ENCODE data around the gene LRP1B.
"Not testable (repeated sequence)": the region's sequence is repeated elsewhere in the genome, so short reads cannot be mapped to it uniquely, and the experiment has no call there.

Gene LRP1B

DNA sequence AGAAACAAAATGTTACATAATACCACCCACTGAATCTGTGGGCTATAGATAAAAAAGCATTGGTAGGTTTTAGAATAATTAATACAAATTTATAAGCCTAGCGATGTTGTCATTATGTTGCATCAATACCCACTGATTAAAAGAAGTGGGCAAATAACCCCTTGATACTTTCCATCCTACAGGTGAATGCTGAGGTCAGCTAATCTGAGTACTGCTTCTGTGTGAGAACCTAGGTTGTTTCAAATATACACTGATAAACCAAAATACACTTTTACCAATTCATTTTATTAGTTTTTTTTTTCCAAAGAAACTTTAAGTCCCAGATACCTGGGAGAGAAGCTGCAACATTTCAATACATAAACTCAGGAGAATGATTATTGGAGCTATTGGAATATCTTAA lies 948.6 kb downstream of the LRP1B start:
- Histone ChIP-seq H3K9ac (ENCODE audit: low read depth in 1 of 2, low read length in 2 of 2) (no peak overlapping the region), H3K27me3 (ENCODE audit: control insufficient read depth in 1 of 2, insufficient read depth in 2 of 2, low read length in 2 of 2) (no peaks in the 10 kb centered on the region), H3K4me1 (ENCODE audit: control insufficient read depth in 1 of 2, insufficient read depth in 2 of 2, low read length in 2 of 2) (no peaks in the 10 kb centered on the region), H3K27ac (ENCODE audit: low read depth, low read length) (no peak overlapping the region), H3K4me3 (ENCODE audit: low read depth in 1 of 2, low read length in 2 of 2) (no peak overlapping the region), H3K9me3 (ENCODE audit: control insufficient read depth in 1 of 2, low read length in 2 of 2) (peaks cover 3 to 5% of the 10 kb centered on the region in 2 donors), H3K36me3 (ENCODE audit: control insufficient read depth in 1 of 2, insufficient read depth in 2 of 2, low read length in 2 of 2) (no peaks in the 10 kb centered on the region)

DNA sequence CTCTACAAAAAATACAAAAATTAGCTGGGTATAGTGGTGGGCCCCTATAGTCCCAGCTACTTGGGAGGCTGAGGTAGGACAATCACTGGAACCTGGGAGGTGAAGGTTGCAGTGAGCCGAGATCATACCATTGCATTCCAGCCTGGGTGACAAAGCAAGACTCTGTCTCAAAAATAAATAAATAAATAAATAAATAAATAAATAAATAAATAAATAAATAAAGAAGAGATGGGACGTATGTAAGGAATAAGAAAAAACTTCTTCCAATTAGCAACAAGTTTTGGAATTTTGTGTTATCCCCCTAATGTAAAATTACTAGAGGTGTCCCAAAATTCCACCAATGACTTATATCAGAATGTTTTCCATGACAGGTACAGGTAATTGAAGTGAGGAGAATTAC lies 961.7 kb downstream of the LRP1B start:
- not testable (repeated sequence) for H3K9ac ChIP-seq (ENCODE audit: low read depth in 1 of 2, low read length in 2 of 2); H3K4me3 ChIP-seq (ENCODE audit: low read depth in 1 of 2, low read length in 2 of 2); H3K36me3 ChIP-seq (ENCODE audit: control insufficient read depth in 1 of 2, insufficient read depth in 2 of 2, low read length in 2 of 2); H3K27me3 ChIP-seq (ENCODE audit: control insufficient read depth in 1 of 2, insufficient read depth in 2 of 2, low read length in 2 of 2); H3K4me1 ChIP-seq (ENCODE audit: control insufficient read depth in 1 of 2, insufficient read depth in 2 of 2, low read length in 2 of 2); H3K9me3 ChIP-seq (ENCODE audit: control insufficient read depth in 1 of 2, low read length in 2 of 2); H3K27ac ChIP-seq (ENCODE audit: low read depth, low read length)

DNA sequence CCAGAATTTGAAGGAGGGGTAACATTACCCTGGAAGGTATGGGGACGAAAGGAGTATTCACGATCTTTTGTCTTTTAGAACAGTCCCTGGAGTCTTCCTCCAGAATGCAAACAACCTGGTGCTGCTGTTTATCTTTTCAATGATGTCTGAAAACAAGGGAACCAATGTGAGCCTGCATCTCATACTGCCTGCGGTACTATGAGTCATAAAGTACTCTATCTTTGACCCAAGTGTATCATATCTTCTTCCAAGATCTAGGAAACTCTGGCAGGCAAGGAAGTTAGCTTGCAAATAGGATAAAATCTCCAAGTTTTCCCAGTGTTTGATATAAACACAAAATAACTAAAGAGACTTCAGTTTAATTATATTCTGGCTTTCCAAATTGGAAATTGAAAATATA lies 968.5 kb downstream of the LRP1B start:
- no peak overlapping the region for H3K4me3 ChIP-seq (ENCODE audit: low read depth in 1 of 2, low read length in 2 of 2)
- H3K9me3 ChIP-seq (ENCODE audit: control insufficient read depth in 1 of 2, low read length in 2 of 2) = no peaks in the 10 kb centered on the region
- no peaks in the 10 kb centered on the region for H3K4me1 ChIP-seq (ENCODE audit: control insufficient read depth in 1 of 2, insufficient read depth in 2 of 2, low read length in 2 of 2)
- no peaks in the 10 kb centered on the region for H3K36me3 ChIP-seq (ENCODE audit: control insufficient read depth in 1 of 2, insufficient read depth in 2 of 2, low read length in 2 of 2)
- no peak overlapping the region for H3K9ac ChIP-seq (ENCODE audit: low read depth in 1 of 2, low read length in 2 of 2)
- H3K27ac ChIP-seq (ENCODE audit: low read depth, low read length) = no peak overlapping the region
- H3K27me3 ChIP-seq (ENCODE audit: control insufficient read depth in 1 of 2, insufficient read depth in 2 of 2, low read length in 2 of 2) = no peaks in the 10 kb centered on the region

DNA sequence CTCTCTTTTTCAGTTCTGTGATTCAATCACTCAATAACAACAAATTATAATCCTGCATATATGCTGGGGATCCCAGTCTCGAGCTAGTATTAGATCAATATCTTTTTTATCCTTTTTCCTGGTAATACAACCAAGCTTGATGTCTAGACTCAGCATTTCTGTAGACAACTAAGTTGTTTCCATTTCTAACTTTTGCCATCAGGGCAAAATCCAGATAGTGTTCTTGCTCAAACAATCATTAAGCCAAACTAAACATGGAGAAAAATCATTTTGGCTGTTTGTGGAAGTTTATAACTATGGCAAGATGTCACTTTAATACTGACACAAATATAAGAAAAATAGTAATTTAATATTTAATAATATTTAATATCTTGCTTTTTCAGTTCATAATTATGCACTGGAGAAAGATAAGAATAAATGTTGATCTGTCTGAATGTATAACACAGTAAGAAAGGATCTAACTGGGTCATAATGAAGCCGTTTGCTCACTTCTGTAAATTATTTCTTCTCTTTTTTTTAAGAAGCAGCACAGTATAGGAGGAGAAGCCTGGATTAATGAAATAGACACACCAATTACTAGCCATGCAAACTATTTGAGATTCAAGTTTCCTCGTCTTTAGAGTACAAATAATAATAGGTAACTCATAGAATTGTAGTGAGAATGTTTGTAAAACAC lies 979.1 kb downstream of the LRP1B start:
- Histone ChIP-seq H3K27ac (ENCODE audit: low read depth, low read length) (no peak overlapping the region), H3K4me3 (ENCODE audit: low read depth in 1 of 2, low read length in 2 of 2) (no peak overlapping the region), H3K36me3 (ENCODE audit: control insufficient read depth in 1 of 2, insufficient read depth in 2 of 2, low read length in 2 of 2) (no peaks in the 10 kb centered on the region), H3K27me3 (ENCODE audit: control insufficient read depth in 1 of 2, insufficient read depth in 2 of 2, low read length in 2 of 2) (no peaks in the 10 kb centered on the region), H3K4me1 (ENCODE audit: control insufficient read depth in 1 of 2, insufficient read depth in 2 of 2, low read length in 2 of 2) (no peaks in the 10 kb centered on the region), H3K9ac (ENCODE audit: low read depth in 1 of 2, low read length in 2 of 2) (no peak overlapping the region), H3K9me3 (ENCODE audit: control insufficient read depth in 1 of 2, low read length in 2 of 2) (no peaks in the 10 kb centered on the region)

DNA sequence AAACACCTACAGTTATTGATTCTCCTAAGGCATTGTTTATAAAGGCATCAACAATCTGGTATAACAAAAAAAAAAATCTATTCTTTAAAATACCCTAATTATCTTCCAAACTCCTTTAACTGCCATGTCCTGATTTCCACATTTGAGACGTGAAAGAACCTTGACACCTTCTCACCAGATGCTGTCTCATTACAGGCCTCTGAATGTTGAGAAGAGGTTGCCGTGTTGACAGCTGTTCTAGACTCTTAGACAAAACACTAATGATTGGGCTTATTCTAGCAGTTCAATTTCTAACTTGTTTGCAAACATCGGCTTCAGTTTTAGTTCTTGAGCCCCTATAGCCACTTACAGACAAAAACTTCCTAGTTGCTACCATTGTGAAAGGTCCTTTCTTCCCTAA lies 988.8 kb downstream of the LRP1B start:
- Histone ChIP-seq H3K27me3 (ENCODE audit: control insufficient read depth in 1 of 2, insufficient read depth in 2 of 2, low read length in 2 of 2) (no peaks in the 10 kb centered on the region), H3K36me3 (ENCODE audit: control insufficient read depth in 1 of 2, insufficient read depth in 2 of 2, low read length in 2 of 2) (no peaks in the 10 kb centered on the region), H3K9me3 (ENCODE audit: control insufficient read depth in 1 of 2, low read length in 2 of 2) (no peaks in the 10 kb centered on the region), H3K9ac (ENCODE audit: low read depth in 1 of 2, low read length in 2 of 2) (no peak overlapping the region), H3K4me1 (ENCODE audit: control insufficient read depth in 1 of 2, insufficient read depth in 2 of 2, low read length in 2 of 2) (no peaks in the 10 kb centered on the region), H3K4me3 (ENCODE audit: low read depth in 1 of 2, low read length in 2 of 2) (no peak overlapping the region), H3K27ac (ENCODE audit: low read depth, low read length) (no peak overlapping the region)

DNA sequence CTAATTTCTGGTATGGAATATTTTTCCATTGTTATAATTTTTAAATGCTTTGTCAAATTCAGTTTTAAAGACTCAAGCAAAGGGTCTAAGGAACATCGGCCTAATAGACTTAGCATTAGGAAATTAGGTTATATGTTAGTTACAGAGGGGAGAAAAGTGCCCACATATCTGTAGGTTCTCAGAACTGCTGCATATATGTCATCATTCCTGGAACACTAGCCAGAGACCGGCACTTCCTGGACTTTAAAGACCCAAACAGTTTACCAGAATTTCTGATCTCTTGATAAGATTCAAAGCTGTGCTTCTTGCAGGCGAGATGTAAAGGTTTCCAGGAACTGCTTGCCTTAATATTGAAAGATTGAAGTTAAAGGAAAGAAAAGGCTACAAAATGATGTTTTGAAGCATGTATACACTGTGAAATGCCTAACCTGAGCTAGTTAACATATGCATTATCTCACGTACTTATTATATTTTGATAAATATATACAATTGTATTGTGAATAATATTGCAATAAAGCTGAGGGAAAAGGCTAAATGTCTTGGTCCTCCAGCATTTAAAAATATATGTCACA lies 993.6 kb downstream of the LRP1B start:
- Histone ChIP-seq H3K27ac (ENCODE audit: low read depth, low read length) (no peak overlapping the region), H3K36me3 (ENCODE audit: control insufficient read depth in 1 of 2, insufficient read depth in 2 of 2, low read length in 2 of 2) (no peaks in the 10 kb centered on the region), H3K4me1 (ENCODE audit: control insufficient read depth in 1 of 2, insufficient read depth in 2 of 2, low read length in 2 of 2) (no peaks in the 10 kb centered on the region), H3K4me3 (ENCODE audit: low read depth in 1 of 2, low read length in 2 of 2) (no peak overlapping the region), H3K9ac (ENCODE audit: low read depth in 1 of 2, low read length in 2 of 2) (no peak overlapping the region), H3K9me3 (ENCODE audit: control insufficient read depth in 1 of 2, low read length in 2 of 2) (peaks cover 0 to under 1% of the 10 kb centered on the region in 2 donors), H3K27me3 (ENCODE audit: control insufficient read depth in 1 of 2, insufficient read depth in 2 of 2, low read length in 2 of 2) (no peaks in the 10 kb centered on the region)

DNA sequence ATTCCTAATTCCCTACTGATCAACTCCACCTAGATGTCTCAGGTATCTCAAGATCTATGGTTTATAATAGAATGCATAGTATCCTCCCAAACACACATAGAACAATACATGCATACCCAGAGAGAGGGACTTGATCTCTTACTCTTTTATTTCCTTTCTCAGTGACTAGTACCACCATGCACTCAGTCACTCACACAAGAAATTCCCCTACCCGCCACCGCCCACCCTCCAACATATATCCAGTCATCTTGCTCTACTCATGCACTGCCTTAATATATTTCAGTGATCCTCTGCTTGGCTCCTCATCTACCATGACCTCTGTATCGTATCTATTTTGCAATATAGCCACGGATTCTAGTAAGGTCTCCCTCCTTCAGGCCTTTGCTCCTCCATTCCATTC lies 996.9 kb downstream of the LRP1B start:
- H3K27me3 ChIP-seq (ENCODE audit: control insufficient read depth in 1 of 2, insufficient read depth in 2 of 2, low read length in 2 of 2) = no peaks in the 10 kb centered on the region
- no peak overlapping the region for H3K4me3 ChIP-seq (ENCODE audit: low read depth in 1 of 2, low read length in 2 of 2)
- no peaks in the 10 kb centered on the region for H3K4me1 ChIP-seq (ENCODE audit: control insufficient read depth in 1 of 2, insufficient read depth in 2 of 2, low read length in 2 of 2)
- H3K27ac ChIP-seq (ENCODE audit: low read depth, low read length) = no peak overlapping the region
- H3K36me3 ChIP-seq (ENCODE audit: control insufficient read depth in 1 of 2, insufficient read depth in 2 of 2, low read length in 2 of 2) = no peaks in the 10 kb centered on the region
- peaks cover 0 to 3% of the 10 kb centered on the region in 2 donors for H3K9me3 ChIP-seq (ENCODE audit: control insufficient read depth in 1 of 2, low read length in 2 of 2)
- H3K9ac ChIP-seq (ENCODE audit: low read depth in 1 of 2, low read length in 2 of 2) = no peak overlapping the region

DNA sequence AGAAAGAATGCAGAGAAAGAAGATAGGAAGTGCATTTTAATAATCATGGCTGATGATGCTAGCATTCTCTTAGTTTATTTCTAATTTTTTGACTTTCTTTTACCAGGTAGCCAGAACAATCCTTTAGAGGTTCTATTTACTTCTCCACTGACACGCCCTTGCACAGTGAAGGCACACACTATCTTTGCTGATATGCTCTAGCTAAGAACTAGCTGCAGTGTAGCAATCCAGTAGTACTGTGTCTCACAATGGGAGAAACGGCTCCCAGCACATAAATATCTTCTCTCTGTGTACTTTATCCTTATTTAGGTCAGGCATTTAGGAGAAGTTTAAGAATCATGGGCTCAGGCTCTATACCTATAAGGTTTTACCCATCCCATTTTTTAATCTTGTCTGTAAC lies 1005.4 kb downstream of the LRP1B start:
- Histone ChIP-seq H3K27me3 (ENCODE audit: control insufficient read depth in 1 of 2, insufficient read depth in 2 of 2, low read length in 2 of 2) (no peaks in the 10 kb centered on the region), H3K9me3 (ENCODE audit: control insufficient read depth in 1 of 2, low read length in 2 of 2) (no peaks in the 10 kb centered on the region), H3K9ac (ENCODE audit: low read depth in 1 of 2, low read length in 2 of 2) (no peak overlapping the region), H3K4me1 (ENCODE audit: control insufficient read depth in 1 of 2, insufficient read depth in 2 of 2, low read length in 2 of 2) (no peaks in the 10 kb centered on the region), H3K27ac (ENCODE audit: low read depth, low read length) (no peak overlapping the region), H3K36me3 (ENCODE audit: control insufficient read depth in 1 of 2, insufficient read depth in 2 of 2, low read length in 2 of 2) (no peaks in the 10 kb centered on the region), H3K4me3 (ENCODE audit: low read depth in 1 of 2, low read length in 2 of 2) (no peak overlapping the region)

DNA sequence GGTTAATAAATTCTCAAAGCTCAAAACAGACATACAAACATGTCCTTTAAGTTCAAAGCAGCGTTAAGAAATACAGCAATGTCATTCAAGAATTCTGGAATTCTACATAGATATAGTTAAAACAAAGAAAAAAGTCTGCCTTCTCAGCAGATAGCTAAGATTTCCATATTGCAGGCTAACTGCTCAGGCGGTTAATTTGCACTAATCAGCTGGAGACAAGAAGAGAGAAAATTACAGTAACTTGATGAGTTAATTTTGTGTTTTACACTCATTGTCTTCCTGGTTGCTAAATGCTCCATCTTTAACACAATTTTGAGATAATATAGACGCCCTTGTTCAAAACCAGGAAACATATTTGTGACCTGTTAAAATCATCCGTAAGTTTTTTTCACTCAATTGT lies 1012.0 kb downstream of the LRP1B start:
- H3K4me1 ChIP-seq (ENCODE audit: control insufficient read depth in 1 of 2, insufficient read depth in 2 of 2, low read length in 2 of 2) = no peaks in the 10 kb centered on the region
- no peak overlapping the region for H3K4me3 ChIP-seq (ENCODE audit: low read depth in 1 of 2, low read length in 2 of 2)
- H3K36me3 ChIP-seq (ENCODE audit: control insufficient read depth in 1 of 2, insufficient read depth in 2 of 2, low read length in 2 of 2) = no peaks in the 10 kb centered on the region
- no peak overlapping the region for H3K27ac ChIP-seq (ENCODE audit: low read depth, low read length)
- no peak overlapping the region for H3K9ac ChIP-seq (ENCODE audit: low read depth in 1 of 2, low read length in 2 of 2)
- no peaks in the 10 kb centered on the region for H3K27me3 ChIP-seq (ENCODE audit: control insufficient read depth in 1 of 2, insufficient read depth in 2 of 2, low read length in 2 of 2)
- no peaks in the 10 kb centered on the region for H3K9me3 ChIP-seq (ENCODE audit: control insufficient read depth in 1 of 2, low read length in 2 of 2)

DNA sequence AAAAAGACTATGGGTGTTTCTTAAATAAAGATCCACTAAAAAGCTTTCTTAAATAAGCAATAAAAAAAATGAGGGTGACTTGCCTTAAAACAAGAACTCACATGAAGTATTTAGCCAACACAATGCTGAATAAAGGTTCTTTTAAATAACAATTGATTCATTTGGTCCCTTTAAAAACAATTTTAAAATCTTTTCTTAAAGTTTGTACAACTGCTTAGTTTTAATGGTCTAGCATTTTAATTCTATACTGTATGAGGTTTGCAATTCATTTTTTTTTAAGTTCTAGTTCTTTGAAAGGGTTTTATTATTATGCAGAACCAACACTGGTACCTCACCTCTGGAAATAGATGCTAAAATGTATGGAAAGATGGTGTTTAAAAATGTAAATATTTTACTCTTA lies 1017.5 kb downstream of the LRP1B start:
- Histone ChIP-seq H3K4me3 (ENCODE audit: low read depth in 1 of 2, low read length in 2 of 2) (no peak overlapping the region), H3K36me3 (ENCODE audit: control insufficient read depth in 1 of 2, insufficient read depth in 2 of 2, low read length in 2 of 2) (no peaks in the 10 kb centered on the region), H3K9me3 (ENCODE audit: control insufficient read depth in 1 of 2, low read length in 2 of 2) (no peaks in the 10 kb centered on the region), H3K27me3 (ENCODE audit: control insufficient read depth in 1 of 2, insufficient read depth in 2 of 2, low read length in 2 of 2) (no peaks in the 10 kb centered on the region), H3K27ac (ENCODE audit: low read depth, low read length) (no peak overlapping the region), H3K9ac (ENCODE audit: low read depth in 1 of 2, low read length in 2 of 2) (no peak overlapping the region), H3K4me1 (ENCODE audit: control insufficient read depth in 1 of 2, insufficient read depth in 2 of 2, low read length in 2 of 2) (no peaks in the 10 kb centered on the region)

Measured in duodenal mucosa (tissue), 2 donors.